ENCODE data around the gene ADGRE1. TPM values are rescaled to one million over a fixed set of nuclear protein-coding genes. Genes with fewer than 3 reads are reported as not detected.

ADGRE1 gene
- total RNA-seq, 4 donors from 2014 or later: 0.24 to 3.9 (median 0.37) TPM; not detected in 1

DNA sequence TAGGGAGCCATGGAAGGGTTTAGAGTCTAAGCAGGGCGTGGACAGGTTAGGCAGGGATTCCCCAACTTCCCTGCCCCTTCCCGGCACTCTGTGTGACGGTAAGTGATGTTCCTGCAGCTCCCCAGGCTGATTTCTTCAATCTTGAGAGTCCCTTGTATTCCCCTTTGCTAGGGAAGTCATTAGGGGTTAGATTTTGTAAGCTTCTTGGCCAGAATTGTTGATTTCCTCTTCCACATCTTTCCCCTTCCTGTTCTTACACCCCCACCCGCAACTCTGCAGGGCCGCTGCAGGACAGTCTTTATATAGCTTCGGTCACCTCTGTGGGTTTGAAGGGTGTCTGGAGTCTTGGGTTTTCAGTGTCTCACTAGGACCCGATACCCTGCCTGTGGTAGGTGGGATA, 10.6 kb upstream of the ADGRE1 start:
- no peak for DNase-seq (ENCODE audit: low spot score)
- TF ChIP-seq, protein P1, sequence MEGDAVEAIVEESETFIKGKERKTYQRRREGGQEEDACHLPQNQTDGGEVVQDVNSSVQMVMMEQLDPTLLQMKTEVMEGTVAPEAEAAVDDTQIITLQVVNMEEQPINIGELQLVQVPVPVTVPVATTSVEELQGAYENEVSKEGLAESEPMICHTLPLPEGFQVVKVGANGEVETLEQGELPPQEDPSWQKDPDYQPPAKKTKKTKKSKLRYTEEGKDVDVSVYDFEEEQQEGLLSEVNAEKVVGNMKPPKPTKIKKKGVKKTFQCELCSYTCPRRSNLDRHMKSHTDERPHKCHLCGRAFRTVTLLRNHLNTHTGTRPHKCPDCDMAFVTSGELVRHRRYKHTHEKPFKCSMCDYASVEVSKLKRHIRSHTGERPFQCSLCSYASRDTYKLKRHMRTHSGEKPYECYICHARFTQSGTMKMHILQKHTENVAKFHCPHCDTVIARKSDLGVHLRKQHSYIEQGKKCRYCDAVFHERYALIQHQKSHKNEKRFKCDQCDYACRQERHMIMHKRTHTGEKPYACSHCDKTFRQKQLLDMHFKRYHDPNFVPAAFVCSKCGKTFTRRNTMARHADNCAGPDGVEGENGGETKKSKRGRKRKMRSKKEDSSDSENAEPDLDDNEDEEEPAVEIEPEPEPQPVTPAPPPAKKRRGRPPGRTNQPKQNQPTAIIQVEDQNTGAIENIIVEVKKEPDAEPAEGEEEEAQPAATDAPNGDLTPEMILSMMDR (IDR thresholded peaks at IDR 0.05): no peak
- ATAC-seq (ENCODE audit: low FRiP score): no peak

DNA sequence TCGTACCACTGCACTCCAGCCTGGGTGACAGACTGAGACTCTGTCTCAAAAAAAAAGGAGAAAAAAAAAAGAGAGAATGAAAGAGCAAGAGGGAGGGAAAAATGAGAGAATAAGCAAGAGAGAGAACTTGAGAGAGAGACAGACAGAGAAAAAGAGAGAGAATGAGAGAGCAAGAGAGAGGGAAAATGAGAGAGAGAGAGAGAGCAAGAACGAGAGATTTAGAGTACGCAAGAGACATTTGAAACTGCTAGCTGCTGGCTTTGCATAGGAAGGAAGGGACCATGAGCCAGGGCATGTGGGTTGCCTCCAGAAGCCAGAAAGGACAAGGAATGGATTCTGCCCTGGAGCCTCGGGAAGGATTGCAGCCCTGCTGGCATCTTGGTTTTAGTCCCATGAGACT, 9.6 kb upstream of the ADGRE1 start:
- TF ChIP-seq, protein P1 (IDR thresholded peaks at IDR 0.05): no peak
- ATAC-seq (ENCODE audit: low FRiP score) (no peak), DNase-seq (ENCODE audit: low spot score) (no peak)

DNA sequence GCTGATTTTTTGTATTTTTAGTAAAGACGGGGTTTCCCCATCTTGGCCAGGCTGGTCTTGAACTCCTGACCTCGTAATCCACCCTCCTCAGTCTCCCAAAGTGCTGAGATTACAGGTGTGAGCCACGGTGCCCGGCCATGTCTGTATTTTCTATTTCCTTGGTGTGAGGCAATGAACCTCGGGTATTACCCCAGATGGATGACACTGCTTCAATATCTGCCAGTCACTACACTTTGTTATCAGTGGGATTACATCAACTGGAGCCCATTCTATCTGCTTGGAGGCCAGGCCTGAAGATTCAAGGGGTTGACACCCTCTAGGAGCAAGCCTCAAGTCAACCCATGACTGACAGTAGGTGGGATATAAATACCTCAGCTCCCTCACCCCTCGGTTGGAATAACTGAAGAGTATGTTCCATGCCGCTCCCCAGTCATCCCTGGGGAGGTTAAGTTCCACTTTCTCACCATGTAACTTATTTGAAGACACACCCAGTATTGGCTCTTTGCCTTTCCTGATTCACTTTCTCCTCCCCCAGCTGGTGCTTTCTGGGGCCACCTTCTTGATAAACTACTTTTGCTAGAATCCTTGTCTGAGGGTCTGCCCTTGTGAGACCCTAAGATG, 992 bp upstream of the ADGRE1 start:
- TF ChIP-seq, protein P1 (IDR thresholded peaks at IDR 0.05): no peak
- DNase-seq (ENCODE audit: low spot score): no peak

DNA sequence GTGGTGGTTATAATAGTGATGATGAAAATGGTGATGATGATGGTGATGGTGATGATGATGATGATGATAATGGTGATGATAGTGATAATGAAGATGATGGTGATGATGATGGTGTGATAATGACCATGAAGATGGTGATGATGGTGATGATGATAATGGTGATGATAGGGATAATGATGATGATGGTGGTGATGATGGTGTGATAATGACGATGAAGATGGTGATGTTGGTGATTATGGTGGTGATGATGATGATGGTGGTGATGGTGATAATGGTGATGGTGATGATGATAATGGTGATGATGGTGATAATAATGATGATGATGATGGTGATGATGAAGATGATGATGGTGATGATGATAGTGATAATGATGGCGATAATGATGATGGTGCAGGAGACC, 1.6 kb downstream of the ADGRE1 start:
- TF ChIP-seq, protein P1 (IDR thresholded peaks at IDR 0.05): no peak
- ATAC-seq (ENCODE audit: low FRiP score) (no peak), DNase-seq (ENCODE audit: low spot score) (no peak)

More for the DNA sequence above, 992 bp upstream of the ADGRE1 start:
- no peak for ATAC-seq (ENCODE audit: low FRiP score)

DNA sequence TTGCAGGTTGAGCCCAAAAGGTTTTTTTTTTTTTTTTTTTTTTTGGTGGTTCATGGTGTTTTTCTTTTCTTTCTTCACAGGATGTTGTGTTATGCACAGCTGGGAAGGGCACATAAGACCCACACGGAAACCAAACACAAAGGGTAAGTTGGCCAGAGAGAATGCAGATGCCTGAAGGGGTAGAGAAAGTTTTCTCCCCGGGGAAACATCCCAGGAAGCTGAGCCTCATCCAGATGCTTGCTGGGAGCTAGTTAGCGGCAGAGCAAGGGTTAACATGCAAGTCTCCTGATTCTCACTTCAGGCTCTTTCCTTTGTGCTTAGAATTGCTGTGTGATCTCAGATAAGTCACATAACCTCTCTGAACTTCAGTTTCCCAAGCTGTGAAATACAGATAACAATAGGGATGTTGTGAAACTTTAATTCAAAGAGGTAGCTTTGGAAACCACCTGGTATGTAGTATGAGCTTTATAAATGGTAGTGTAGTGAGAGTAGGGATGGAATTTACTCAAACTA, 3.1 kb downstream of the ADGRE1 start:
- DNase-seq (ENCODE audit: low spot score) (no peak), ATAC-seq (ENCODE audit: low FRiP score) (no peak)
- TF ChIP-seq, protein P1 (IDR thresholded peaks at IDR 0.05): no peak

DNA sequence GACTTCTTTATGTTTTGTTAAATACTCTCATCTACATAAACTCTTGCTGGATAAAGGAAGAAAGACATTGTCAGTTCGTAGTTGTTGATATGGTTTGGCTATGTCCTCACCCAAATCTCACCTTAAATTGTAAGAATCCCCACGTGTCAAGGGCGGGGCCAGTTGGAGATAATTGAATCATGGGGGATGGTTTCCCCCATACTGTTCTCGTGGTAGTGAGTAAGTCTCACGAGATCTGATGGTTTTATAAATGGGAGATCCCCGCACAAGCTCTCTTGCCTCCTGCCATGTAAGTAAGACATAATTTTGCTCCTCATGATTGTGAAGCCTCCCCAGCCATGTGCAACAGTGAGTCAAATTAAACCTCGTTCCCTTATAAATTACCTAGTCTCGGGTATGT, 3.6 kb downstream of the ADGRE1 start:
- ATAC-seq (ENCODE audit: low FRiP score): no peak
- DNase-seq (ENCODE audit: low spot score): no peak
- TF ChIP-seq, protein P1 (IDR thresholded peaks at IDR 0.05): no peak

DNA sequence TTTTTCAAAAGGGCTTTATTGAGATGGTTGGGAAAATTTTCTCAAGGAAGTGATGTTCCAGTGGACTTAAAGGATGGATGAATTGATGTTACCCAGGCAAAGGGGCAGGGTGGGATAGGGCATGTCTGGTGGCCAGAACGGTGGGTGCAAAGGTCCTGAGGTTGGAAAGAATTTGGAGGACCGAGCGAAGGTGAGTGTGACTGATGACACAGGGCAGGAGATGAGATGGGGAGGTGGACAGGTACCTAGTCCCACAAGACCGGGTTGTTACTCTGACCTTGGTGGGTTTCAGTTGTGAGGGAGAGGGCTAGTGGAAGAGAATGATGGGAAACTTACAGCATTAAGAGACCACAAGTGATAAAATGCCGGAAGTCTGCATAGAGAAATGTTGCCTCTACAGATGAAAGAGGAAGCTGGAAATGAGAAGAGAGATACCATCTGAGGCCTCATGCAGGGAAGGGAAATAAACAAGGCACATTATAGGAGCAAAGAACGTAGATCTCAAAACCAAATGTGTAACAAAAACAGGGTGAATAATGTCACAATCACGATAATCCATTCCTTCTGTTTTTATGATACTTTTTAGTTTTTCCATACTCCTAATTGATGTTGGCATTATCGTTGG, 4.5 kb downstream of the ADGRE1 start:
- TF ChIP-seq, protein P1 (IDR thresholded peaks at IDR 0.05): no peak
- no peak for DNase-seq (ENCODE audit: low spot score)
- ATAC-seq (ENCODE audit: low FRiP score): no peak
